GM12878 (cell line): ENCODE results near the gene LDB2.

ENCODE experiments used
- BHLHE40 ChIP-seq, 2 experiments: fragments of 450-650 bp in 1 of 2; IDR thresholded peaks; 2 replicates each; pipeline ENCODE4 v1.6.1; 2011 to 2017; ENCODE audit warnings: low read depth in 2 of 2, borderline replicate concordance in 1 of 2, improper control_type of control experiment in 1 of 2, low read length in 1 of 2, mild to moderate bottlenecking in 1 of 2
- CTCF ChIP-seq, 3 experiments: IDR thresholded peaks in 2 of 3; conservative IDR thresholded peaks in 1 of 3; 2 replicates each; pipeline ENCODE4 v1.5.1; 2011; ENCODE audit warnings: low read depth in 3 of 3, low read length in 3 of 3, mild to moderate bottlenecking in 3 of 3, control low read depth in 2 of 3, moderate library complexity in 2 of 3, inconsistent platforms in 1 of 3, mixed read lengths in 1 of 3; ENCODE audit not compliant: control insufficient read depth in 2 of 3, insufficient read depth in 1 of 3; ENCODE audit errors: extremely low read depth in 1 of 3
- EZH2 ChIP-seq: IDR thresholded peaks from 2 replicates; pipeline ENCODE4 v1.6.1; 2012; ENCODE audit warnings: low read depth, mild to moderate bottlenecking, control low read depth, inconsistent platforms, low read length, borderline replicate concordance; ENCODE audit not compliant: control insufficient read depth
- NFYA ChIP-seq: IDR thresholded peaks from 2 replicates; pipeline ENCODE4 v1.6.1; 2011; ENCODE audit warnings: low read depth, mild to moderate bottlenecking, low read length, improper control_type of control experiment, borderline replicate concordance
- NRF1 ChIP-seq: conservative IDR thresholded peaks from 2 replicates; pipeline ENCODE4 v1.6.1; 2011; ENCODE audit warnings: mild to moderate bottlenecking, low read depth, low read length, improper control_type of control experiment
- RCOR1 ChIP-seq: conservative IDR thresholded peaks from 2 replicates; pipeline ENCODE4 v1.6.1; 2012; ENCODE audit warnings: low read depth, low read length, improper control_type of control experiment
- SP1 ChIP-seq: IDR thresholded peaks from one replicate; pipeline ENCODE4 v1.6.1; 2011; ENCODE audit warnings: low read depth, low read length

DNA sequence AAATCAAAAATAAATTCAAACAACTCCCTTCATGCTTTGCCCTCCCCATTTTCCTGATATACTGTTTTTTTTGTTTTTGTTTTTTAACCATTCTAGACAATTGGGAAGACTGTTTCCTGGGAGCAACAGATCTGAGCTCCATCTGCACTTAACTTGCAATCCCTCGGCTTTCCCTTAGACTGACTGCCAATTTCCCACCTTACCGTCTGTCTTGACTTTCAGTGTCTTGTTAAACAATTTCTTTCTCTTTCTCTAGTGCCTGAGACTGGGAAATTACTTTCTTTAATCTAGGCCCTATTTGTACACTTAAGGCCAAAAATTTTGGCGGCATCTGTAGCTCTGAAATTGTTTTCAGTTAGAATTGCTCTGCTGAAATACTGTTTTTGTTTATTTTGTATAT, 326.3 kb downstream of the LDB2 start:
- TF ChIP-seq SP1 (no peak), EZH2 (no peak), NFYA (no peak), RCOR1 (no peak), CTCF (IDR thresholded peaks at IDR 0.05 in 2 of 3, conservative IDR thresholded peaks at IDR 0.05 in 1 of 3; ENCODE audit: control insufficient read depth in 2 of 3, extremely low read depth in 1 of 3, insufficient read depth in 1 of 3, low read depth in 3 of 3, low read length in 3 of 3) (no peak), BHLHE40 (IDR thresholded peaks at IDR 0.05; ENCODE audit: borderline replicate concordance in 1 of 2, low read depth in 2 of 2, low read length in 1 of 2) (no peak), NRF1 (no peak)
